Measurements from ENCODE around the gene ZNRF1.

DNA sequence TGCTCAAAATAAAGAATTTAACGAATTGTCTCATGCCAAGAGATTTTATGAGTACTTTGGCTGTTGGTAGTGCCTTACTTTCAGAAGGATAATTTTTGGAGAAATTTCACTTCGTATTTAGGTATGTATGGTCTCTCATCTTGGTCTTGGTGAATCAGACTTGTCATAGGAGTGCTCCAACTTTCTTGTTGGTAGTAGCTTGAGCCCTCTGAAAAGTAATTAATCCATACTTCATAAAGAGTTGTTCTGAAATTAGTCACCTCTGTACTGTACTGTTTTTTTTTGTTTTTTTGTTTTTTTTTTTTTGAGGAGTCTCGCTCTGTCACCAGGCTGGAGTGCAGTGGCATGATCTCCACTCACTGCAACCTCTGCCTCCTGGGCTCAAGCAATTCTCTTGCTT lies 11.6 kb downstream of the ZNRF1 start:
- no peak for TF ChIP-seq CTCF (conservative IDR thresholded peaks at IDR 0.05; ENCODE audit: low read depth, low read length)
- TF ChIP-seq EZH2 (IDR thresholded peaks at IDR 0.05; ENCODE audit: borderline replicate concordance, low read depth, low read length, poor library complexity, severe bottlenecking), result no peak
